Glutamatergic neuron (in vitro differentiated cells): Measurements from ENCODE around the gene ZNG1F. TPM values are rescaled to one million over a fixed set of nuclear protein-coding genes. Genes with fewer than 3 reads are reported as not detected.
"Not testable (repeated sequence)": the region's sequence is repeated elsewhere in the genome, so short reads cannot be mapped to it uniquely, and the experiment has no call there.

Experiments
- DNase-seq: peaks from one replicate; pipeline ENCODE4 v3.0.0; 2022
- H3K27ac Mint-ChIP-seq: one replicate; pipeline ENCODE4 v1.8.0; 2020; ENCODE audit warnings: mild to moderate bottlenecking, mixed read lengths, inconsistent platforms; ENCODE audit not compliant: unreplicated experiment
- H3K27me3 Mint-ChIP-seq: one replicate; pipeline ENCODE4 v1.8.0; 2020; ENCODE audit warnings: mild to moderate bottlenecking, moderate library complexity, mixed read lengths, inconsistent platforms; ENCODE audit not compliant: unreplicated experiment
- H3K36me3 Mint-ChIP-seq: one replicate; pipeline ENCODE4 v1.8.0; 2020; ENCODE audit warnings: mild to moderate bottlenecking, mixed read lengths, inconsistent platforms; ENCODE audit not compliant: unreplicated experiment
- H3K4me1 Mint-ChIP-seq: one replicate; pipeline ENCODE4 v1.8.0; 2020; ENCODE audit warnings: mild to moderate bottlenecking, low read depth, mixed read lengths, inconsistent platforms; ENCODE audit not compliant: unreplicated experiment
- H3K4me3 Mint-ChIP-seq: one replicate; pipeline ENCODE4 v1.8.0; 2020; ENCODE audit warnings: mild to moderate bottlenecking, mixed read lengths, inconsistent platforms; ENCODE audit not compliant: unreplicated experiment
- H3K9me3 Mint-ChIP-seq: one replicate; pipeline ENCODE4 v1.8.0; 2020; ENCODE audit warnings: mild to moderate bottlenecking, moderate library complexity, mixed read lengths, inconsistent platforms; ENCODE audit not compliant: unreplicated experiment
- total RNA-seq: library from RNA; stranded (reverse); fragmentation: NEBNext Ultra II Directional; extraction: Animal tissue kit (Norgen Biotek cat#: 25700); gene quantifications from one replicate; pipeline ENCODE4 v1.2.1, GENCODE V29; 2021; ENCODE audit not compliant: unreplicated experiment
- TF ChIP-seq, protein P1 (sequence below): fragments of 200-600 bp; sonication (generic); IDR thresholded peaks from one replicate; pipeline ENCODE4 v1.5.0; 2021; ENCODE audit not compliant: partially characterized antibody, unreplicated experiment

The ZNG1F gene
- total RNA-seq, 1 donor from 2014 or later: 7.5 TPM

DNA sequence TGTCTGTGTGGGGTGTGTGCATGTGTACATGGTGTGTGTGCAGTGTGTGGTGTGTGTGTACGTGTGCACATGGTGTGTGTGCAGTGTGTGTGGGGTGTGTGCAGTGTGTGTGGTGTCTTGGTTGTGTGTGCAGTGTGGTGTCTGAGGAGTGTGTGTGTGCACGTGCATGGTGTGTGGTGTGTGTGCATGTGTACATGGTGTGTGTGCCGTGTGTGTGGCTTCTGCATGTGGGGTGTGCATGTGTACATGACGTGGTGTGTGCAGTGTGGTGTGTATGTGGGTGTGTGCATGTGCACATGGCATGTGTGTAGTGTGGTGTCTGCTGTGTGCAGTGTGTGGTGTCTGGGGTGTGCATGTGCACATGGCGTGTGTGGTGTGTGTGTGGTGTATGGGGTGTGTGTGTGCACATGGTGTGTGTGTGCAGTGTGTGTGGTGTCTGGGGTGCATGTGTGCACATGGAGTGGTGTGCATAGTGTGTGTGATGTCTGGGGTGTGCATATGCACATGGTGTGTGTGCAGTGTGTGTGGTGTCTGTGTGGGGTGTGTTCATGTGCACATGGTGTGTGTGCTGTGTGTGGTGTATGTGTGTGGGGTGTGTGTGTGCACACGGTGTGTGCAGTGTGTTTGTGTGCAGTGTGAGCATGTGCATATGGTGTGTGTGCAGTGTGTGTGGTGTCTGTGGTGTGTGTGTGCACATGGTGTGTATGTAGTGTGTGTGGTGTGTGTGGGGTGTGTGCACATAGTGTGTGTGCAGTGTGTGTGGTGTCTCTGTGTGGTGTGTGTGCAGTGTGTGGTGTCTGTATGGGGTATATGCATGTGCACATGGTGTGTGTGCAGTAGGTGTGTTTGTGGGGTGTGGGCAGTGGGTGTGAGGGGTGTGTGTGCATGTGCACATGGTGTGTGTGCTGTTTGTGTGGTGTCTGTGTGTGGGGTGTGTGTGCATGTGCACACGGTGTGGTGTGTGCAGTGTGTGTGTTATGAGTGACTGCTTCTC is 40.6 kb upstream of the ZNG1F start:
- TF ChIP-seq, protein P1, sequence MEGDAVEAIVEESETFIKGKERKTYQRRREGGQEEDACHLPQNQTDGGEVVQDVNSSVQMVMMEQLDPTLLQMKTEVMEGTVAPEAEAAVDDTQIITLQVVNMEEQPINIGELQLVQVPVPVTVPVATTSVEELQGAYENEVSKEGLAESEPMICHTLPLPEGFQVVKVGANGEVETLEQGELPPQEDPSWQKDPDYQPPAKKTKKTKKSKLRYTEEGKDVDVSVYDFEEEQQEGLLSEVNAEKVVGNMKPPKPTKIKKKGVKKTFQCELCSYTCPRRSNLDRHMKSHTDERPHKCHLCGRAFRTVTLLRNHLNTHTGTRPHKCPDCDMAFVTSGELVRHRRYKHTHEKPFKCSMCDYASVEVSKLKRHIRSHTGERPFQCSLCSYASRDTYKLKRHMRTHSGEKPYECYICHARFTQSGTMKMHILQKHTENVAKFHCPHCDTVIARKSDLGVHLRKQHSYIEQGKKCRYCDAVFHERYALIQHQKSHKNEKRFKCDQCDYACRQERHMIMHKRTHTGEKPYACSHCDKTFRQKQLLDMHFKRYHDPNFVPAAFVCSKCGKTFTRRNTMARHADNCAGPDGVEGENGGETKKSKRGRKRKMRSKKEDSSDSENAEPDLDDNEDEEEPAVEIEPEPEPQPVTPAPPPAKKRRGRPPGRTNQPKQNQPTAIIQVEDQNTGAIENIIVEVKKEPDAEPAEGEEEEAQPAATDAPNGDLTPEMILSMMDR: no peak
- H3K36me3 Mint-ChIP-seq: no peaks in the 10 kb centered on the region
- no peak overlapping the region for H3K27ac Mint-ChIP-seq
- no peaks in the 10 kb centered on the region for H3K9me3 Mint-ChIP-seq
- peaks cover 2% of the 10 kb centered on the region for H3K27me3 Mint-ChIP-seq
- H3K4me1 Mint-ChIP-seq: no peaks in the 10 kb centered on the region
- no peak for DNase-seq
- H3K4me3 Mint-ChIP-seq: no peak overlapping the region

DNA sequence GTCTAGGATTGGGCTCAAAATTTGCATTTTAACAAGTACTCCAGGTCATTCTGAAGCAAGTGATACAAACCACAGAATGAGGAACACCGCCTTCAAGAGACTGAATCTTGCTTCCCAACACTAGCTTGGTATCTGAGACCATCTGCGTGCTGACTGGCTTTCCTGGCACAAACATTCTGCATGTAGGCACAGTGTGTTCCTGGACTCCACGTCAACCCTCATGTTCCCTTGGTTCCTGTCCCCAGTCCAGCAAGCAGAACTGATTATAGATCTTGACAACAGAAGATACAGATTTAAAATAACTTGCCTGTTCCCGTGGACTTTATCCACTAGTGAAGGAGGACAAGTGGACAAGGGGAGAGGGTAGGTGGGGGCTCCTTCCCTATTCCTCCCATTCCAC is 30.7 kb upstream of the ZNG1F start:
- not testable (repeated sequence) for H3K4me1 Mint-ChIP-seq, DNase-seq, H3K27ac Mint-ChIP-seq

DNA sequence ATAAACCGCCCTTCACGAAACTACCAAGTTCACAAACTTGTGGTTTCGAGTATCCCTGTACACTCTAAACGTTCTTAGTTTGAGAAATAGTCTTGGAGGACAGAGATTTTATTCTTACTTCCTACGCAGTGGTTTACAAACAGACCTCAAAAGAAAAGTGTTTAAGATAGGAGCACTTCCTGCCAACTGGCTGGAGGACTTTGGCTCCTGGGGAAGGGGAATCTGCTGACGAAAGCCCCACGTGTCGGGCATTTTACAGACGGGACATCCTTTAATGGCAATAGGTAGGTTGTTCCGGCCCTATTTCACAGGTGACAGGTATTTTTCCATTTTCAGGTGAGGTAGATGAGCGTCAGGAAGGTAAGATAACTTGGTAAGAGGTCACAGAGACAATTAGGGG is 678 bp downstream of the ZNG1F start:
- H3K9me3 Mint-ChIP-seq, DNase-seq, H3K36me3 Mint-ChIP-seq, H3K27me3 Mint-ChIP-seq, H3K27ac Mint-ChIP-seq, H3K4me1 Mint-ChIP-seq, H3K4me3 Mint-ChIP-seq: not testable (repeated sequence)

More for the DNA sequence above, 30.7 kb upstream of the ZNG1F start:
- not testable (repeated sequence) for H3K4me3 Mint-ChIP-seq, H3K27me3 Mint-ChIP-seq, H3K9me3 Mint-ChIP-seq, H3K36me3 Mint-ChIP-seq

DNA sequence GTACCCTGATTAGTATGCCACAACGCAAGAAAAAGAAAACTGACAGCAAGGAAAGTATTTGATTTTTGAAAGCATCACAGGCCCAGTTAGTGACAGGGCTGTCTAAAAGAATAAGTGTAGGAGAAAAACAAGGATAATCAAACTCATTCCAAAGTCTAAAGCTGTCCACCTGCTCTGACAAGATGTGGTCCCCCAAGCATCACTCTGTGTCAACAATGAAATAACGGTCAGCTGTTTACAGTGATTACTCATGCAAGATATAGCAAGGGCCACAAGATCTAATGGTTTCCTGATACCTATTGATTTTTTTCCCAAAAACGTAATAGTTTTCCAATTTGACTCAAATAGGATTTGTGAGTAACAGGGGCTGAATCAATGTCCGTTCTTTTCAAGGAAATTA is 14.1 kb downstream of the ZNG1F start:
- H3K4me3 Mint-ChIP-seq, H3K27ac Mint-ChIP-seq, H3K4me1 Mint-ChIP-seq, H3K9me3 Mint-ChIP-seq, DNase-seq, H3K27me3 Mint-ChIP-seq, H3K36me3 Mint-ChIP-seq: not testable (repeated sequence)

DNA sequence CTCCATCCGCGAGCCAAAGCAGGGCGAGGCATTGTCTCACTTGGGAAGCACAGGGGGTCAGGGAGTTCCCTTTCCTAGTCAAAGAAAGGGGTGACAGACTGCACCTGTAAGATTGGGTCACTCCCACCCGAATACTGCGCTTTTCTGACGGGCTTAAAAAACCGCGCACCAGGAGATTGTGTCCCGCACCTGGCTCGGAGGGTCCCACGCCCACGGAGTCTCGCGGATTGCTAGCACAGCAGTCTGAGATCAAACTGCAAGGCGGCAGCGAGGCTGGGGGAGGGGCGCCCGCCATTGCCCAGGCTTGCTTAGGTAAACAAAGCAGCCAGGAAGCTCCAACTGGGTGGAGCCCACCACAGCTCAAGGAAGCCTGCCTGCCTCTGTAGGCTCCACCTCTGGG is 39.0 kb downstream of the ZNG1F start:
- H3K4me3 Mint-ChIP-seq, H3K9me3 Mint-ChIP-seq, H3K4me1 Mint-ChIP-seq, H3K27me3 Mint-ChIP-seq, DNase-seq, H3K36me3 Mint-ChIP-seq, H3K27ac Mint-ChIP-seq: not testable (repeated sequence)

DNA sequence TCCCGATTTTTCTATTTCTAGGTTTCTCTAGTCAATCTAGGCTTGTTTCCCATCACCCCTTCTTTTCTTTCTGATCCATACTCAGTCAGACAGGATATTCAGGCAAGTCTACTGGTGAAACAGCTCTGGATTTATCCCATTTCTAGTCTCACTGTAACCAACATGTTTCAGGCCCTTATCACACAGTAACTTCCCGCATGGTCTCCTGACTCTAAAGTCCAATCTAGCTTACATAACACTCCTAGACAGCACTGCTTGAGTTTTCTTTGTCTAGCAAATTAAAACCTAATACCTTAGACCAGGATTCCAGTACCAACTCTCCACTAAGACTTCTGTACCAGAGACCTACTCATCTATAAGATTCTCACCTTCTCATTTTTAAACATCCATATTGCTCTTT is 47.2 kb downstream of the ZNG1F start:
- H3K4me3 Mint-ChIP-seq, H3K27ac Mint-ChIP-seq, DNase-seq, H3K36me3 Mint-ChIP-seq, H3K27me3 Mint-ChIP-seq, H3K9me3 Mint-ChIP-seq, H3K4me1 Mint-ChIP-seq: not testable (repeated sequence)

DNA sequence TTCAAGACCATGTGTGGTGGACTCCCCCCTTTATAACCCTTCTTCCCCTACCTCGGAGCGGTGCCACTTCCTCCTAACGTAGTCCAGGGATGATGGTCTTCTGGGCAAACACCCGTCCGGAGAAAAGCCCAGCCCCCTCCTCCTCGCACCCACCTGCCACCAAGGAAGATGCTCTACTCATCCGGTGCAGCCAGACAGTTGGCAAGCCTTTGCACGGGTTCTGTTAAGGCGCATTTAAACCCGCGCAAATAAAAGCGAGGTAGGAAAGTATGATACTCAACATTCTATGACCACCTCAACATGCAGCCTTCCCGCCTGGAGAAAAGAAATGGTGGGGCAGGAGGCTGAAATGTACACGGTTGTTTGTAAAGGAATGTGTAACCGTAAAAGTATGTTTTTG is 60.5 kb downstream of the ZNG1F start, which contains the start of gene FOXD4L6:
FOXD4L6 (minus strand) TSS at position 101 of the 400 bp plus-strand sequence. CDS start 298 bp downstream, outside the sequence.
- H3K36me3 Mint-ChIP-seq, H3K9me3 Mint-ChIP-seq, H3K4me1 Mint-ChIP-seq, H3K4me3 Mint-ChIP-seq, H3K27me3 Mint-ChIP-seq, DNase-seq, H3K27ac Mint-ChIP-seq: not testable (repeated sequence)

DNA sequence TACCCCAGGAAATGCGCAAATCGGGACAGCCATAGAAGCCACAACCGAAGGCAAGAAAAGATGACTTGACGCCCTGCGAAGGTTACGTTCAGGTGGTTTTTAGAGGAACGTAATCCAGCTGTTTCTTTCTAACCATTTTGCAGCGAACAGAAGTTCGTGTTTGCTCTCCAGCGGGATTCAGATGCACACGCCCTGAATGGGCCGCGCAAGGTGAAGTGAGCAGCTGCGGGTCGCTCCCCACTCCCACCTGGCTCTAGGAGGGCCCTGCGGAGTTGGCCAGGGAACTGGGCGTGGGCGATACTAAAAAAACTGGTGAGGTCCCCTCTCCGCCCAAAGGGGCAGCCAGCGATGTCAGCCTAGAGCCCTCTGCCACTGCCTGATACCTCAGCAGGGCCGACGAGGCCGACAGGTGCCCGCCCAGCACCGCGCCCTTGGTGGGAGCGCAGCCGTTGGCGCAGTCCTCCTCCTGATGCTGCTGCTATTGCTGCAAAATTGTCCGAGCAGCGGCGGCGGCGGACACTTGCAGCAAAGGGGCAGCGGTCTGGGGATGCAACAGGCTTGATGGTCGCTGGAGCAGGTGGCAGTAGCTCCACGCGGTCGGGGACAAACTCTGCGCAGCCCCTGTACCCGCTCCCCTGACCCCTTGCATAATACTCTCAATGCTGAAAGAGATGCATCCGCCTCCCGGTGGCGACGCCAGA is 62.2 kb downstream of the ZNG1F start:
- H3K9me3 Mint-ChIP-seq, H3K4me1 Mint-ChIP-seq, H3K36me3 Mint-ChIP-seq, H3K4me3 Mint-ChIP-seq, H3K27ac Mint-ChIP-seq, H3K27me3 Mint-ChIP-seq, DNase-seq: not testable (repeated sequence)

DNA sequence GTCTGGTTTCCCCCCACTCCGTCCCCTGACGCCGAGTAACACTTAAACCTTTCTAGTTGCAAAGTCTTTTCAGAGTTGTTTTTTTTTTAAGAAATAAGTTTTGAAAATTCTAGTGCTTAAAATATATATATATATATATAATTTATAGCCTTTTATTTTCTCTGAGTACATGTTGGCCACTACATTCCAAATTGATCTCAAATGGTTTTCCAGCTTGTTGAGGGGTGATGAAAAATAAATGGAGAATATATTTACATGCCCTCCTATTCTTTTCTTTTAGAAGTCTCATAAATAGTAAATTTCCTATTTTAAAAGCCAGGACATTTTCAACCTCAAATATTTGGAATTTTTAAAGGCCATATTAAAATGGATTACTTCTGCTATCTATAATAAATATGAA is 63.2 kb downstream of the ZNG1F start:
- H3K36me3 Mint-ChIP-seq, H3K27ac Mint-ChIP-seq, H3K4me3 Mint-ChIP-seq, DNase-seq, H3K27me3 Mint-ChIP-seq, H3K4me1 Mint-ChIP-seq, H3K9me3 Mint-ChIP-seq: not testable (repeated sequence)

DNA sequence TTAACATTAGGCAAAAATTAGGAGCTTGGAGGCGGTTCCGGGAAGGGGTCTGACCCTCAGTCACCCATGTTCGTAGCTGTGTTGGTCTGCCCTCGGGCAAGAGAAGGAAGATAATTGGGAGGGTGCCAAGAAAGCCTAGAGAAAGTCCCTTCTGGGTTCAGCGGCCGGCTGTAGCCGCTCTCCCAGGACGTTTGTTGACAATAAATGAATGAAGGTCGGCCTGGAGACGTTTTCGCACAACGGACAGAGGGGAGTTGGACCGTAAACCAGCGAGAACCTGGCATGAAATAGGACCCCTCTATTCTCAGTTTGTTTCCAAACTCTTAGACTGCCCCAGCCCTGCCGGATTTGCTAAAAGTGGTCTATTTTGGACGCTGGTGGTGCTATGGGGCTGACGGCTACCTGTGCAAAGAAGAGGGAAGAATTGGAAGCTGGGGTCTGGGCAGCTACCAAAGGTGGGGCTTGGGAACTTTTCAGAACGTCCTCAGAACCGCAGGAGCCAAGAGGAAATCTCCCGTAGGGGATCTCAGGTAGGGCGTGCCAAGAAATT is 63.9 kb downstream of the ZNG1F start:
- not testable (repeated sequence) for H3K4me3 Mint-ChIP-seq, DNase-seq, H3K27ac Mint-ChIP-seq, H3K4me1 Mint-ChIP-seq, H3K27me3 Mint-ChIP-seq, H3K36me3 Mint-ChIP-seq, H3K9me3 Mint-ChIP-seq
